A673 (cell line): ENCODE measurements around the gene EHBP1L1. TPM values are rescaled to one million over a fixed set of nuclear protein-coding genes. Genes with fewer than 3 reads are reported as not detected.

Experiments
- BruUV-seq: library from RNA; stranded (reverse); fragments of 400-500 nt; replicated peaks from 2 replicates; lab custom pipeline; 2021; lab: Mats Ljungman, UMichigan
- CTCF ChIA-PET: fragments of 300-600 bp; sonication (Branson Sonifier 250); formaldehyde crosslinking; loops from one replicate; lab custom pipeline; 2022; ENCODE audit warnings: antibody characterized with exemption; lab: Charles Lee
- POLR2A ChIA-PET: fragments of 300-600 bp; sonication (Branson Sonifier 250); formaldehyde crosslinking; loops from one replicate; lab custom pipeline; 2022; ENCODE audit warnings: antibody characterized with exemption; ENCODE audit not compliant: low non-redundant PET; lab: Charles Lee
- DNase-seq: peaks from one replicate; pipeline ENCODE4 v3.0.0-alpha.2; 2015; ENCODE audit warnings: low spot score
- H3K27ac ChIP-seq: fragments of 200-600 bp; sonication (generic); 2 replicates; pipeline ENCODE4 v1.5.1; 2016; ENCODE audit warnings: mixed run types, low read depth, mild to moderate bottlenecking, mixed read lengths, antibody characterized with exemption, low read length; ENCODE audit not compliant: poor library complexity, severe bottlenecking
- H3K27me3 ChIP-seq: fragments of 200-600 bp; sonication (generic); replicated peaks from 2 replicates; pipeline ENCODE4 v1.6.1; 2017; ENCODE audit warnings: mixed run types, low read depth, mild to moderate bottlenecking, mixed read lengths, antibody characterized with exemption, low read length; ENCODE audit not compliant: insufficient read depth, poor library complexity
- H3K36me3 ChIP-seq: fragments of 200-600 bp; sonication (generic); 2 replicates; pipeline ENCODE4 v1.6.1; 2016; ENCODE audit warnings: mixed run types, mild to moderate bottlenecking, mixed read lengths, antibody characterized with exemption, low read length; ENCODE audit not compliant: insufficient read depth, poor library complexity, severe bottlenecking
- H3K4me1 ChIP-seq: fragments of 200-600 bp; sonication (generic); 2 replicates; pipeline ENCODE4 v1.6.1; 2017; ENCODE audit warnings: mixed run types, mild to moderate bottlenecking, mixed read lengths, antibody characterized with exemption, low read length; ENCODE audit not compliant: insufficient read depth, poor library complexity, severe bottlenecking
- H3K4me3 ChIP-seq: fragments of 200-600 bp; sonication (generic); 2 replicates; pipeline ENCODE4 v1.5.1; 2016; ENCODE audit warnings: low read depth, mixed run types, mild to moderate bottlenecking, mixed read lengths, low read length; ENCODE audit not compliant: poor library complexity, severe bottlenecking
- H3K9me3 ChIP-seq: fragments of 200-600 bp; sonication (generic); 2 replicates; pipeline ENCODE4 v1.6.1; 2016; ENCODE audit warnings: mixed run types, low read depth, mild to moderate bottlenecking, mixed read lengths, antibody characterized with exemption, low read length; ENCODE audit not compliant: poor library complexity, severe bottlenecking
- CTCF ChIP-seq: fragments of 300-800, 200-600 bp; sonication (generic); conservative IDR thresholded peaks from 2 replicates; pipeline ENCODE4 v1.5.1; 2017; ENCODE audit warnings: low read depth, mild to moderate bottlenecking, antibody characterized with exemption, low read length, moderate library complexity, mixed read lengths
- EZH2 ChIP-seq: fragments of 200-600 bp; sonication (generic); IDR thresholded peaks from 2 replicates; pipeline ENCODE4 v1.6.1; 2017; ENCODE audit warnings: borderline replicate concordance, low read depth, mild to moderate bottlenecking, mixed read lengths, antibody characterized with exemption, low read length; ENCODE audit not compliant: poor library complexity, severe bottlenecking
- intact Hi-C: fragments of 100-400 bp; cut with micrococcal nuclease; formaldehyde crosslinking; loops from one replicate; pipeline ENCODE4 v1.10.0; 2022; ENCODE audit not compliant: unreplicated experiment
- total RNA-seq: library from RNA; stranded (reverse); gene quantifications from 2 replicates; pipeline ENCODE4 v1.2.3, GENCODE V29; 2021

EHBP1L1 gene
- total RNA-seq, 1 experiment from 2014 or later = 29.5 TPM

DNA sequence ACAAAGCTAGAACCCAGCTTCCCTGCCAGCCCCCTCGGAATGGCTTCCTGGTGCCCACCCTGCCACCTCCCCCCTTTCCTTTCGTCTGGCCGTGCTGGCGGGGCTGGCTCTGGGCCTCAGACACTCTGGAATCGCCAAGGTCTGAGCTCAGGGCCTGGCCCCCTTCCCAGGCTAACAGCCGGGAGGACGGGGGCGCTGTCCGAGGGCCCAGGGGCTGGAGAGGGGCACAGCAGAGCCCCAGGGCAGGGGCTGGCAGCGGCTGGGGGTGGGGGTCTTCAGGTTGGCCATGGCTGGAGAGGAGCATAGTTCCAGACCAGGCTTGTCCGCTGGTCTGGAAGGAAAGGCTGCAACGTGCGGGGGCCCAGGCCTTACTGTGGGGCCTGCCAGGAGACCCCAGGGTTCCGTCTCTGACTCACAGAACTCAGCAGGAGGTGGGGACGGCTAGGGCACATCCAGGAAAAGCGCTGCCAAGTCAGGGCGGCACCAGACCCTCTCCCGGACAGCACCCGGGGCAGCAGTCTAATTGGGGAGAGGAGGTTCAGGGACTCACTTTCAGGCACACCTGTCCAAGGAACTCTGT is 16.8 kb upstream of the EHBP1L1 start:
- TF ChIP-seq EZH2 = no peak
- no peak for TF ChIP-seq CTCF
- Histone ChIP-seq H3K27me3 (no peaks in the 10 kb centered on the region), H3K9me3 (no peaks in the 10 kb centered on the region), H3K27ac (peak overlapping the region; percentile 87), H3K4me1 (peaks cover 41% of the 10 kb centered on the region), H3K36me3 (no peaks in the 10 kb centered on the region), H3K4me3 (peak overlapping the region; percentile 59)
- no TSS peak for BruUV-seq
- CTCF ChIA-PET = interaction anchor here (1.2 kb wide), 1 partner anchor 18 kb away, joined by 5 read pairs; no protein-coding TSS in a partner anchor
- intact Hi-C loops = no loop called here
- POLR2A ChIA-PET = interaction anchor here (0.9 kb wide), 1 partner anchor 55 kb away, joined by 3 read pairs; no protein-coding TSS in a partner anchor
- peak; percentile 88 for DNase-seq

DNA sequence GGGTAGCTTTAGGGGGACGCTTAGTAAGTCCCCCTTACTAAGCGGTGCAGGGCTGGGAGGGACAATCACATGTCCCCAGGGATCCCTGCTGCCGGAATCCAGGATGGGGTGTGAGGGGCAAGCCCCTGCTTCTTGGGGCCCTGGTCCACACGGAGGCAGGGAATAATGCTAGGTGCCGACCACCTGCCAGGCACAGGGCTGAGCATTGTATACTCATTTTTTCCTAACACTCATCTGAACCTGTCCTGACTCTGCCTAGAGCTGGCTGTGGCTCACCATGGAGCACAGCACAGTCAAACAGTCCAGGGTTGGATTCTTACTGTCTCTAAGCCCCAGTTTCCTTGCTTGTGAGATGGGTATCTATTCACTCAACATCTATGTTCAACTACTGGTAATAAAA is 16.3 kb upstream of the EHBP1L1 start:
- TF ChIP-seq EZH2 (no peak), CTCF (no peak)
- peak overlapping the region; percentile 59 for H3K4me3 ChIP-seq
- no peak for DNase-seq
- no peaks in the 10 kb centered on the region for H3K36me3 ChIP-seq
- ChIA-PET CTCF (interaction anchor here (0.8 kb wide), 1 partner anchor 11 kb away, joined by 3 read pairs; the partner anchor contains the start of gene ZNRD2), POLR2A (interaction anchor here (0.7 to 0.9 kb wide), 2 partner anchors 32 to 55 kb away, joined by 3 to 4 read pairs; no protein-coding TSS in a partner anchor)
- intact Hi-C loops = no loop called here
- BruUV-seq = no TSS peak
- no peaks in the 10 kb centered on the region for H3K27me3 ChIP-seq
- H3K4me1 ChIP-seq = peaks cover 41% of the 10 kb centered on the region
- peak overlapping the region; percentile 87 for H3K27ac ChIP-seq
- no peaks in the 10 kb centered on the region for H3K9me3 ChIP-seq

DNA sequence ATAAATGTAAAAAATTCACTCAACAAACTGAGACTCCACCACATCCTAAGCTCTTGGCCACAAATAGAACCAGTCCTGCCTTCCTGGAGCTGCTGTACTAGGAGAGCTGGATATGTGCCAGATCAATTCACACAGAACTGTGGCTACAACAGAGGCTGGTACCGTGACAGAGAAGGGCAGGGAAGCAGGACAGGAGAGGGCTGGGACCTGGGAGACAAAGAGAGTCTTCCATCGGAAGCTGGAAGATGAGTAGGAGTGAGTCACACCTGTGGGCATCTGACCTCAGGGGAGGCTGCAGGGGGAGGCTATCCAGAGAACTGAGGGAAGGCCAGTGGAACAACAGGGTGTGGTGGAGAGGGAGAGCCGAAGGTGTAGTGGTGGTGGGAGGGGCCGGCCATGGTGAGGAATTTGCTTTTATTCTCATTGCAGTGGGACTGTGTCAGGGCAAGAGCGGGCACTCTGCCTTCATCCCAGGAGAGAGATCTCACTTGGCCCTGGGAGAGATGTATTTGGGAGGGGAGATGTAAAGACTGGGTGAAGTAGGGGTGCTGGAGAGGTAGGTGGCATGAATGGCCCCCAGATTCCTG is 15.8 kb upstream of the EHBP1L1 start:
- TF ChIP-seq CTCF = no peak
- TF ChIP-seq EZH2 = no peak
- peaks cover 41% of the 10 kb centered on the region for H3K4me1 ChIP-seq
- BruUV-seq = no TSS peak
- peak overlapping the region; percentile 87 for H3K27ac ChIP-seq
- no peak overlapping the region for H3K4me3 ChIP-seq
- intact Hi-C loops = no loop called here
- DNase-seq = peak; percentile 73
- H3K9me3 ChIP-seq = no peaks in the 10 kb centered on the region
- POLR2A ChIA-PET = interaction anchor here (0.7 to 0.9 kb wide), 2 partner anchors 31 to 56 kb away, joined by 3 to 4 read pairs; no protein-coding TSS in a partner anchor
- no peaks in the 10 kb centered on the region for H3K36me3 ChIP-seq
- H3K27me3 ChIP-seq = no peaks in the 10 kb centered on the region
- CTCF ChIA-PET = interaction anchor here (0.8 kb wide), 1 partner anchor 10 kb away, joined by 3 read pairs; the partner anchor contains the start of gene ZNRD2
